H1 (cell line): ENCODE results near the gene SLIT3. TPM values are rescaled to one million over a fixed set of nuclear protein-coding genes. Genes with fewer than 3 reads are reported as not detected.

Experiments
- ASH2L ChIP-seq: fragments of 200-600, 300-600 bp; sonication (generic); IDR thresholded peaks from one replicate; pipeline ENCODE4 v1.7.1; 2017; ENCODE audit warnings: low read length
- CEBPB ChIP-seq: IDR thresholded peaks from 2 replicates; pipeline ENCODE4 v1.6.1; 2012; ENCODE audit warnings: low read depth, low read length
- MAFK ChIP-seq: IDR thresholded peaks from 2 replicates; pipeline ENCODE4 v1.6.1; 2012; ENCODE audit warnings: low read depth, mild to moderate bottlenecking, improper control_type of control experiment, low read length
- RFX5 ChIP-seq: IDR thresholded peaks from 2 replicates; pipeline ENCODE4 v1.6.1; 2011; ENCODE audit warnings: low read depth, low read length, improper control_type of control experiment, borderline replicate concordance
- SRF ChIP-seq: IDR thresholded peaks from 2 replicates; pipeline ENCODE4 v1.6.1; 2011; ENCODE audit warnings: mild to moderate bottlenecking, low read depth, low read length, moderate library complexity
- SUZ12 ChIP-seq: fragments of 200-600 bp; sonication (generic); IDR thresholded peaks from 2 replicates; pipeline ENCODE4 v1.6.1; 2012; ENCODE audit warnings: mild to moderate bottlenecking, inconsistent platforms, low read length, moderate library complexity, mixed read lengths
- TAF7 ChIP-seq: optimal IDR thresholded peaks from 2 replicates; pipeline ENCODE3; 2011; ENCODE audit warnings: low read depth, mild to moderate bottlenecking, inconsistent platforms, low read length, moderate library complexity, borderline replicate concordance
- TCF12 ChIP-seq: IDR thresholded peaks from 2 replicates; pipeline ENCODE4 v1.6.1; 2011; ENCODE audit warnings: low read depth, mild to moderate bottlenecking, low read length
- polyA plus RNA-seq, 7 experiments: library from polyadenylated mRNA; depleted of rRNA in 3 of 7; stranded (reverse) in 5 of 7; unstranded in 2 of 7; fragments of >200 nt in 5 of 7; fragments of 200-250 nt in 2 of 7; gene quantifications; 1 replicate in 5 of 7; 2 replicates in 1 of 7; 4 replicates in 1 of 7; pipeline versions ENCODE4 v1.2.1 to v1.2.3, GENCODE V29; 2011 to 2013; ENCODE audit warnings: missing spikeins in 2 of 7, mixed read lengths in 2 of 7
- total RNA-seq: library from RNA; stranded (reverse); fragmentation: NEBNext Ultra II Directional; extraction: Animal tissue kit (Norgen Biotek cat#: 25700); gene quantifications from 2 replicates; pipeline ENCODE4 v1.2.1, GENCODE V29; 2021
- TF ChIP-seq, protein P1 (sequence below): fragments of 300-600 bp; sonication (generic); IDR thresholded peaks from 2 replicates; pipeline ENCODE4 v1.7.1; 2012; ENCODE audit warnings: low read length, moderate library complexity, mild to moderate bottlenecking, inconsistent platforms; ENCODE audit not compliant: insufficient replicate concordance
- TF ChIP-seq, protein P2 (sequence below): IDR thresholded peaks from 2 replicates; pipeline ENCODE4 v1.6.1; 2012; ENCODE audit warnings: low read length, inconsistent platforms

SLIT3 gene
- total and polyA plus RNA-seq, 2 of the 8 experiments (the other 6 are each of a cell fraction or from before 2014, with no cell fraction given), result 1.1 to 1.2 TPM

DNA sequence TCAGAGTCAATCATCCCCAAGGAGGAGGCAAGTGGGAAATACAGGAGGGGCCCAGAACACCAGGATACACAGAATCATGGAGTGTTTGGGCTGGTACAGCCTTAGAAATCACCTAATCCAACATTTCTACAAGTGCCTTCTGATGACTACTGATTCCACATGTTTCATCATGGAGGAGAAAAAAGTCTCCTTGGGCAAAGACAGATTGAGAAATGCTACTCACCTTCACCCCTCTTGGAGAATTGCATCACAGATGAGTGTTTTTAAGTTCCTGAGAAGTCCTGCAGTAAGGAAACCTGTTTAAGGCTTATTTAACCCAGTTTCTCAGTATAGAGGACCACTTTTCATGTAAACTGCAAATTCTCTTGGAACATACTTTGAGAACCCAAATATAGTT, 2.2 kb upstream of the SLIT3 start (continued):
- TF ChIP-seq, protein P1, sequence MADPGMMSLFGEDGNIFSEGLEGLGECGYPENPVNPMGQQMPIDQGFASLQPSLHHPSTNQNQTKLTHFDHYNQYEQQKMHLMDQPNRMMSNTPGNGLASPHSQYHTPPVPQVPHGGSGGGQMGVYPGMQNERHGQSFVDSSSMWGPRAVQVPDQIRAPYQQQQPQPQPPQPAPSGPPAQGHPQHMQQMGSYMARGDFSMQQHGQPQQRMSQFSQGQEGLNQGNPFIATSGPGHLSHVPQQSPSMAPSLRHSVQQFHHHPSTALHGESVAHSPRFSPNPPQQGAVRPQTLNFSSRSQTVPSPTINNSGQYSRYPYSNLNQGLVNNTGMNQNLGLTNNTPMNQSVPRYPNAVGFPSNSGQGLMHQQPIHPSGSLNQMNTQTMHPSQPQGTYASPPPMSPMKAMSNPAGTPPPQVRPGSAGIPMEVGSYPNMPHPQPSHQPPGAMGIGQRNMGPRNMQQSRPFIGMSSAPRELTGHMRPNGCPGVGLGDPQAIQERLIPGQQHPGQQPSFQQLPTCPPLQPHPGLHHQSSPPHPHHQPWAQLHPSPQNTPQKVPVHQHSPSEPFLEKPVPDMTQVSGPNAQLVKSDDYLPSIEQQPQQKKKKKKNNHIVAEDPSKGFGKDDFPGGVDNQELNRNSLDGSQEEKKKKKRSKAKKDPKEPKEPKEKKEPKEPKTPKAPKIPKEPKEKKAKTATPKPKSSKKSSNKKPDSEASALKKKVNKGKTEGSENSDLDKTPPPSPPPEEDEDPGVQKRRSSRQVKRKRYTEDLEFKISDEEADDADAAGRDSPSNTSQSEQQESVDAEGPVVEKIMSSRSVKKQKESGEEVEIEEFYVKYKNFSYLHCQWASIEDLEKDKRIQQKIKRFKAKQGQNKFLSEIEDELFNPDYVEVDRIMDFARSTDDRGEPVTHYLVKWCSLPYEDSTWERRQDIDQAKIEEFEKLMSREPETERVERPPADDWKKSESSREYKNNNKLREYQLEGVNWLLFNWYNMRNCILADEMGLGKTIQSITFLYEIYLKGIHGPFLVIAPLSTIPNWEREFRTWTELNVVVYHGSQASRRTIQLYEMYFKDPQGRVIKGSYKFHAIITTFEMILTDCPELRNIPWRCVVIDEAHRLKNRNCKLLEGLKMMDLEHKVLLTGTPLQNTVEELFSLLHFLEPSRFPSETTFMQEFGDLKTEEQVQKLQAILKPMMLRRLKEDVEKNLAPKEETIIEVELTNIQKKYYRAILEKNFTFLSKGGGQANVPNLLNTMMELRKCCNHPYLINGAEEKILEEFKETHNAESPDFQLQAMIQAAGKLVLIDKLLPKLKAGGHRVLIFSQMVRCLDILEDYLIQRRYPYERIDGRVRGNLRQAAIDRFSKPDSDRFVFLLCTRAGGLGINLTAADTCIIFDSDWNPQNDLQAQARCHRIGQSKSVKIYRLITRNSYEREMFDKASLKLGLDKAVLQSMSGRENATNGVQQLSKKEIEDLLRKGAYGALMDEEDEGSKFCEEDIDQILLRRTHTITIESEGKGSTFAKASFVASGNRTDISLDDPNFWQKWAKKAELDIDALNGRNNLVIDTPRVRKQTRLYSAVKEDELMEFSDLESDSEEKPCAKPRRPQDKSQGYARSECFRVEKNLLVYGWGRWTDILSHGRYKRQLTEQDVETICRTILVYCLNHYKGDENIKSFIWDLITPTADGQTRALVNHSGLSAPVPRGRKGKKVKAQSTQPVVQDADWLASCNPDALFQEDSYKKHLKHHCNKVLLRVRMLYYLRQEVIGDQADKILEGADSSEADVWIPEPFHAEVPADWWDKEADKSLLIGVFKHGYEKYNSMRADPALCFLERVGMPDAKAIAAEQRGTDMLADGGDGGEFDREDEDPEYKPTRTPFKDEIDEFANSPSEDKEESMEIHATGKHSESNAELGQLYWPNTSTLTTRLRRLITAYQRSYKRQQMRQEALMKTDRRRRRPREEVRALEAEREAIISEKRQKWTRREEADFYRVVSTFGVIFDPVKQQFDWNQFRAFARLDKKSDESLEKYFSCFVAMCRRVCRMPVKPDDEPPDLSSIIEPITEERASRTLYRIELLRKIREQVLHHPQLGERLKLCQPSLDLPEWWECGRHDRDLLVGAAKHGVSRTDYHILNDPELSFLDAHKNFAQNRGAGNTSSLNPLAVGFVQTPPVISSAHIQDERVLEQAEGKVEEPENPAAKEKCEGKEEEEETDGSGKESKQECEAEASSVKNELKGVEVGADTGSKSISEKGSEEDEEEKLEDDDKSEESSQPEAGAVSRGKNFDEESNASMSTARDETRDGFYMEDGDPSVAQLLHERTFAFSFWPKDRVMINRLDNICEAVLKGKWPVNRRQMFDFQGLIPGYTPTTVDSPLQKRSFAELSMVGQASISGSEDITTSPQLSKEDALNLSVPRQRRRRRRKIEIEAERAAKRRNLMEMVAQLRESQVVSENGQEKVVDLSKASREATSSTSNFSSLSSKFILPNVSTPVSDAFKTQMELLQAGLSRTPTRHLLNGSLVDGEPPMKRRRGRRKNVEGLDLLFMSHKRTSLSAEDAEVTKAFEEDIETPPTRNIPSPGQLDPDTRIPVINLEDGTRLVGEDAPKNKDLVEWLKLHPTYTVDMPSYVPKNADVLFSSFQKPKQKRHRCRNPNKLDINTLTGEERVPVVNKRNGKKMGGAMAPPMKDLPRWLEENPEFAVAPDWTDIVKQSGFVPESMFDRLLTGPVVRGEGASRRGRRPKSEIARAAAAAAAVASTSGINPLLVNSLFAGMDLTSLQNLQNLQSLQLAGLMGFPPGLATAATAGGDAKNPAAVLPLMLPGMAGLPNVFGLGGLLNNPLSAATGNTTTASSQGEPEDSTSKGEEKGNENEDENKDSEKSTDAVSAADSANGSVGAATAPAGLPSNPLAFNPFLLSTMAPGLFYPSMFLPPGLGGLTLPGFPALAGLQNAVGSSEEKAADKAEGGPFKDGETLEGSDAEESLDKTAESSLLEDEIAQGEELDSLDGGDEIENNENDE, result no peak
- TF ChIP-seq MAFK (no peak), RFX5 (no peak), SRF (no peak), CEBPB (no peak), TAF7 (no peak), SUZ12 (no peak), TCF12 (no peak), ASH2L (no peak)
- TF ChIP-seq, protein P2, sequence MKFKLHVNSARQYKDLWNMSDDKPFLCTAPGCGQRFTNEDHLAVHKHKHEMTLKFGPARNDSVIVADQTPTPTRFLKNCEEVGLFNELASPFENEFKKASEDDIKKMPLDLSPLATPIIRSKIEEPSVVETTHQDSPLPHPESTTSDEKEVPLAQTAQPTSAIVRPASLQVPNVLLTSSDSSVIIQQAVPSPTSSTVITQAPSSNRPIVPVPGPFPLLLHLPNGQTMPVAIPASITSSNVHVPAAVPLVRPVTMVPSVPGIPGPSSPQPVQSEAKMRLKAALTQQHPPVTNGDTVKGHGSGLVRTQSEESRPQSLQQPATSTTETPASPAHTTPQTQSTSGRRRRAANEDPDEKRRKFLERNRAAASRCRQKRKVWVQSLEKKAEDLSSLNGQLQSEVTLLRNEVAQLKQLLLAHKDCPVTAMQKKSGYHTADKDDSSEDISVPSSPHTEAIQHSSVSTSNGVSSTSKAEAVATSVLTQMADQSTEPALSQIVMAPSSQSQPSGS, result no peak
